ENCODE data around the gene PSAP.

GRCh38 chr10:71790749-71791440, 60.2 kb downstream of the PSAP start:
- TF ChIP-seq CTCF (IDR thresholded peaks at IDR 0.05; ENCODE audit: low read length) (no peak), EZH2 (optimal IDR thresholded peaks at IDR 0.05; ENCODE audit: low read depth, low read length) (no peak)

Data from MM.1S (cell line).